CD4-positive, alpha-beta T cell treated with Interleukin-10 for 1 hour (primary cell): Measurements from ENCODE around the gene CLASP2.
"Not testable (repeated sequence)": the region's sequence is repeated elsewhere in the genome, so short reads cannot be mapped to it uniquely, and the experiment has no call there.

ENCODE experiments used
- DNase-seq: peaks from one replicate; pipeline ENCODE4 v3.0.0-alpha.2; 2020

CLASP2 gene

DNA sequence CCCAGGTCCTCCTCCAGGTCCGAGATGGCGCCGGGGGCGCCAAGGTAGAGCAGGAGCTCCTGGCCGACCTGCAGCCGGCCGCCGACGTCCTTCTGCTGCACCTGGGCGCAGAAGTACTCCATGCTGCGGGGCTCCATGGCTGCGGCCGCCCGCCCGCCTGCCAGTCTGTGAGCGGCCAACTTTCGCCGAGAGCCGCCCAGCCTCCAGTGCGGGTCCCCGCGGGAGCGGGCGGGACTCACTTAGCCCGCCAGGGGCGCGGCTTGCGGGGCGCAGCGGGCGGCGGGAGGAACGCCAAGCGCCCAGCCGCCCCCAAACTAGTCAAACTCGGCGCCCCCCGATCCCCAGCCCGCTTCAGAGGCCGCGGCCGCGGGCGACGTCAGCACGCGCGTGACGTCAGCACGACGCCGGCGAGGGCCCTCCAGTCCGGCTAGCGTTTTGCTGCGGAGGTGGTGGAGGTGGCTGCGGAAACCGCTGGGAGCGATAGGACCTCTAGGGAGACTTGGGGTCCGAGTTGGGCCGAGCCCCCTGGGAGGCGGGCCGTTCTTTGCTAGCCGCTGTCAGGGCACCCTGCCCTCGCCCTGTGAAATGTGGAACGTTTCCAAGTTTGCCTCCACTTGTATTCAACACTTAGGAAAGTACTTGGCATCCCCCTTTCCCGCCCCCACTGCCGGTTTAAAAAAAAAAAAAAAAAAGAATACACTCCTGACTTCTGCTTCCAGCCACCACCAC, at the start of gene CLASP2:
CLASP2 (minus strand) TSS at position 389 of the 729 bp plus-strand sequence; CDS start at position 137, 252 bp downstream.
- peak; percentile 86 for DNase-seq

DNA sequence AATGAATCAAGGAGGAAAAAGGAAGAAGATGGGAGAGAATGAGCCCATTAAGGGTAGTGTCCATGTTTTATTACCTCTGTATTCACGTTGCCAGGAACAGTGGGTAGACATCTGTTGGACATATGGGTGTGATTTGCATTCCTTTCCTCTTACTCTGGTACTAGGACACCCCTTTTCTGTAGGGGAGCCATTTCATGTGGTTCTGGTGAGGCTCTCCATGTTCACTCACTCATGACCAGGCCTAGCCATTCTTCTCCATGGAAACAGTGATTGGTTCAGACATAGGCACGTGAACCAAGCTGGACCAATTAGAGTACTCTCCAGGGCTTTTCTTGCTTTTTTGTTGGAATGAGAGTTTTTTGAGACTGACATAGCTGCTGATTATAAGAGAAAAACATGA, 40.8 kb upstream of the CLASP2 start:
- no peak for DNase-seq

DNA sequence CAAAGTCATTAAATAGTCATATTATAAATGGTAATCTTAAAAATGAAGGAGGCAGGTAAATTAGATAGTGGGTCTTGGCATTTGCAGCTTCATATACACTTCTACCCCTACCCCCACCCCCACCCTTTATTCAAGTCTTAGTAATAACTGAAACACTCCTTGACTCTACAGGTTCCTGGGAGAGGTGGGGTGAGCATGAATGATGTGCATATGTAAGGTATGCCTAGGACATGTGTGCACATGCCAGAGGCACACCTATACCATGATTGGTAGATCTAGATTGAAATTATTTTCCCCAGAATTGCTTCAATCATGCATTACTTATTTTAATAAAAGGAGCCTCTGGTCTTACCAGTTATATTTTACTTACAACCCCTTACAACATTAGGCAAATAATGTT, 40.2 kb upstream of the CLASP2 start:
- DNase-seq: no peak

DNA sequence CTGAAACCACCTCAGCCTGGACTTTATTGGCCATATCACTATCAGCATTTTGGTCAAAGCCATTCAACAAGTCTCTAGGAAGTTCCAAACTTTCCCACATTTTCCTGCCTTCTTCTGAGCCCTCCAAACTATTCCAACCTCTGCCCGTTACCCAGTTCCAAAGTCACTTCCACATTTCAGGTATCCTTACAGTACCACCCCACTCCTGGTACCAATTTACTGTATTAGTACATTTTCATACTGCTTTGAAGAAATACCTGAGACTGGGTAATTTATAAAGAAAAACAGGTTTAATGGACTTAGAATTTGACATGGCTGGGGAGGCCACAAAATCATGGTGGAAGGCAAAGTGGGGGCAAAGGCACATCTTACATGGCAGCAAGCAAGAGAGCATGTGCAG, 36.3 kb upstream of the CLASP2 start:
- DNase-seq: not testable (repeated sequence)

DNA sequence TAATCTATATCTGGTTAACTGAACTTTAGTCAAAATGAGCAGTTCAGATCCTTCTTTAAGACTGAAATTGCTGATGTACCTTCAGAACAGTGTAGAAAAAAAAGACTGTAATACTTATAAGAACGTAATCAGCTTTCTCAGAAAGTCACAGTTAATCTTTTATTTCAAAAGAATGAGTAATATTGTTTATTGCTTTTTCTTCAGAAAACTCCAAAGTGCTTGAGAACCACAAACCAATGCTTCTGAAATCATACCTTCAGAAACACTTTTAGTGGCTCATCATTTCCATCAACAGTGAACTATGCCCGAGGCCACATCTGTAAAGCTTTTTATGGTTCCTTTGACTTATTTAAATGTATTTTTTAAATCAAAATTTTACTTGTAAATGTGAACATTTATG, 33.3 kb upstream of the CLASP2 start:
- DNase-seq: no peak

DNA sequence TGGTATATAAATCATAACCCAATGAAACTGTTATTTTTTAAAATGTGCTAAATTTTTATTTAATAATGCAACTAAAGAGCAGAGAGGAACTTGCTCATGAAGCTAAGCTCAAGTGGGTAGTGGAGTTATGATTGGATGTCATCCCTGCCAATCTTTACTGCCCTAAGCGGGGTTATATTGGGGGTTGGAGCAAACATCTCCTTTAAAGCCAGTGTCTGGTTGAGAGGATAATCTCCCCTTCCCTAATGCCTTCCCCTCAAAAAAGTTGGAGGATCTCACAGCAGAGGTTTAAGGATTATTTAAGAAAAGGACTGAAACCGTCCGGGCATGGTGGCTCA, 32.1 kb upstream of the CLASP2 start:
- no peak for DNase-seq

DNA sequence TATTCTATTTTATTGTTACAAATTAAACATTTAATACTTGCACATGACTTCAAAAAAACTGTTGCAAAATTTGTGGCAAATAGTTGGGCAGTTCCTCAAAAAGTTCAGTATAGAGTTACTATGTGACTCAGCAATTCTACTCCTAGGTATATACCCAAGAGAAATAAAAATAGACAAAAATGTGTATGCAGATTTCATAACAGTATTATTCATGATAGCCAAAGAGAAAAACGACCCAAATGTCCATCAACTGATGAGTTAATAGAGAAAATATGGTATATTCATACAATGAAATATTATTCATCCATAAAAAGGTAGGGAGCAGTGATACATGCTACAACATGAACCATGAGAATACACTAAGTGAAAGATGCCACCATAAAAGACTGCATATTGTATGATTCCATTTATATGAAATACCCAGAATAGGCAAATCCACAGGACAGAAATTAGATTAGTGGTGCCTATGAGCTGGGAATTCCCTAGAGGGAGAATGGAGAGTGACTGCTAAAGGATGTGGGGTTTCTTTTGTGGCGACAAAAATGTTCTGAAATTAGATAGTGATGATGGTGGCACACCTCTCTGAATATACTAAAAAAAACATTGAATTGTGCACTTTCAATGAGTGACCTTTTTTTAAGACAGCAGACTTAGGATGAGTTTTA, 31.6 kb upstream of the CLASP2 start:
- DNase-seq: no peak

DNA sequence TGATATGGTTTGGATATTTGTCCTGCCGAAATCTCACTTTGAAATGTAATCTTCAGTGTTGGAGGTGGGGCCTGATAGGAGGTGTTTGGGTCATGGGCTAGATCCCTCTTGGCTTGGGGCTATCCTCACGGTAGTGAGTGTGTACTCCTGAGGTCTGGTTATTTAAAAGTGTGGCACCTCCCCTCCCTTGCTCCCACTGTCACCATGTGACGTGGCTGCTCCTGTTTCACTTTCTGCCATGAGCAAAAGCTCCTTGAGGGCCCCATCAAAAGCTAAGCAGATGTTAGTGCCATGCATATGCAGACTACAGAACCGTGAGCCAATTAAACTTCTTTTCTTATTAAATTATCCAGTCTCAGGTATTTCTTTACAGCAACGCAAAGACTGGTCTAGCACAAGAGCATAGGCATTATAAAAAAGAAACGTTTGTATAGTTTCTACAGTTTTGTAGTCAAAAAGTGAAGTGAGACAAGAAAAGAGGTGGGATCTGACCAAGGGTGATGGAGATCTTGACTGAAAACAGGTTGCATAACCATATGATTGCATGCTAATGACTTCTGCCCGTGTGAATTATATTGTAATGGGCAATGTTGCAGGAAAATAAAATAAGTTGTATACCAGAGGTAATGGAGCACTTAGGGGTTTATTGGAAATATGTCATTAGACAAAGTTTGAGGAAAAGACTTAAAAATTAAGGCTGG, 28.5 kb upstream of the CLASP2 start:
- no peak for DNase-seq

DNA sequence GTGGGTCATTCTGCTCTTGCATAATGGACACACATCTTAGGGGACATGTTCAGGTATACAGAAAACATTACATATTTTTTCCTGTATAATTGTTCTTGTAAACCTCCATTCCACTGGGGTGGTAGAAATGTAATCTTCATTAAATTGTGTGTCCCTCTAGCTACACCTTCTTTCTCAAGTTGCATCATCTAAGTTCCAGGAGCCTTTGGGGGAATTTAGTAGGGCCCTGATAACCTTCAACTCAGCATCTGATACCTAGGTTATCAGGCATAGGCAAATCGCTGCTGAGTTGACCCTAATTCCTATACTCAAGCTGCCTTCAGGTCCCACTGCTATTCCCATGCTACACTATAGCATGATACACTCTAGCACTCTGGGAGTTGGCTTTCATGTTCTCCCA, 19.1 kb upstream of the CLASP2 start:
- no peak for DNase-seq

DNA sequence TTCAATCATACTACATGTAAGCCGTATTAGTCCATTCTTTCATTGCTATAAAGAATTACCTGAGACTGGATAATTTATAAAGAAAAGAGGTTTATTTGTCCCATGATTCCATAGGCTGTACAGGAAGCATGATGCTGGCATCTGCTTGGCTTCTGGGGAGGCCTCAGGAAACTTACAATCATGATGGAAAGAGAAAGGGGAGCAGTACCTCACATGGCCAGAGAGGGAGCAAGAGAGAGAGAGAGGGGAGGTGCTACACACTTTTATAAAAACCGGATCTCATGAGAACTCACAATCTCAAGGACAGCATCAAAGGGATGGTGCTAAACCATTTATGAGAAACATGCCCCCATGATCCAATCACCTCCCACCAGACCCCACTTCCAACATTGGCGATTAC, 14.3 kb upstream of the CLASP2 start:
- DNase-seq: peak; percentile 17

DNA sequence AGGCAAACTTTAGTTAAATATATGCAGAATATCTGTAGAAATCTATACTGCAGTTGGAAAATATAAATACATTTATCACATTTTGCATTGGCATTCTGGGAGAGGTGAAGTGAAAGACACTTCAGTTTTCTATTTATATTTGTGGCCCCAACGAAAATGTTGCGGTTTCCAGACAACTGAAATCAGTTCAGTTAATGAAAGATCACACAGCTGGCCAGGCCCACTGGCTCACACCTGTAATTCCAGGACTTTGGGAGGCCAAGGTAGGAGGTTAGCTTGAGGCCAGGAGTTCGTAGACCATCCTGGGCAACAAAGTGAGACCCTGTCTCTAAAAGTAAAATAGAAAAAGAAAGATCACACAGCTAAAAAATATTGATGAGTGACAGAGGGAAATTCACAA, 11.9 kb upstream of the CLASP2 start:
- no peak for DNase-seq

DNA sequence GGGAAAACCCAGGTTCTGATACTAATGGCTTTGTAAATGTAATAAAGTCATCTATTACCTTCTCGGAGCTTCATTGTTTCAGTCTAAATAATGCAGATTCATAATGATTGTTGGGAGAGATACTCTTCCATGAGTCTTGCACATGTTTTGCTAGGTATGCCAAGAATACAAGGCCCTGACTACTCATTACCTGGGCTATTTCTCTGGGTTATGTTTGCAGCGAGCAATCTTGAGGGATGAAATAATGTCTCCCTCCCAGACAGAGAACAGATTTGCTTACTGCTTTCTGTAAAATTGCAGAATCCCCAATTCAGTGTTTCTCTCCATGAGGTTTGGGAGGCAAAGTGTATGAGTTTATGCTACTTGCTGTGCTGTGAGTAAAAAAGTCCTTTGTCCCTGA, 6.2 kb upstream of the CLASP2 start:
- no peak for DNase-seq

DNA sequence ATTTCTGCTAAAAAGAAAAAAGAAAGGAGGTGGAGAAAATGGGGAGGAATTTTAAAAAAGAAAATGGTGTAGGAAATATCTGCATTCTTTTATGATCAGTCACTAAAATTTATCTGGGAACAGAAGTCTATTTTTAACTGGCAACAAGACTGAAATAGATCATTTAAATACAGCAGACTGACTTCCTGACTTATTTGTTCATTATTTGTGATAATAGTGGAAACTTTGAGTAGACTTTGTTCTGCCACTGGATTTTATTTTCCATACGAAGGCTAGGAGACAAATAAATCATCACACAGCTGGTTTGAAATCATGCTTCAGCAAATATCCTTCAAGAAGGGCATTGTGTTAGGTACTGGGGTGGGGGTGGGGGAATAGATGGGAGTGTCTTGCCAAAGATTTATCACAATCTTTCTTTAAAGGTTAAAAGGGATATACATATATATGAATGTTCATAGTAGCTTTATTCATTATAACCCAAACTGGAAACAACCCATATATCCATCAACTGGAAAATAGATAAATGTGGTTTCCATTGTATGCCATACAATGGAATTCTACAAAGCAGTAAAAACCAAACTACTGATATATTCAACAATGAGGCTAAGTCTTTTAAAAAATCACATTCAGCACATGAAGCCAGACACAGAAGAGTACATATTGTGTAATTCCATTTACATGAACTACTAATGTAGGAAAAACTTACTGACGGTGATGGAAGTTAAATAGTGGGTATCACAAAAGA, 4.7 kb upstream of the CLASP2 start:
- DNase-seq: no peak

DNA sequence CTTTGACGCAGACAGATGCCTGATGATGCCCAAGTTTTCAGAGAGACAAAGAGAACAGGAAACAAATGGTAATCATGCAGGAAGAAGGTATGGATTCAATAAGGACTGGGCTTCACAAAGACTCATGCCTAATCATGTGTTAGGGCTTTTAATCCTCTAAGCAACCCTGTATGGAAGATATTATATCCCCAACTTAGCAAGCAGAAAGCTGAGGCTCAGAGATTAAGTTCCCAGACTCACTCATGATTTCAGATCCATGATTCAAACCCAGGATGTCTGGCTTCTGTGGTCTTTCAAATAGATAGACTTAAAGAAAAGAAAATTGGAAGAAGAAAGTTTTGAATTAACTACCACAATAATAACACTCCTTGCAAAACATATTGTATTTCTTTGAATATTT, 4.1 kb upstream of the CLASP2 start:
- DNase-seq: no peak

DNA sequence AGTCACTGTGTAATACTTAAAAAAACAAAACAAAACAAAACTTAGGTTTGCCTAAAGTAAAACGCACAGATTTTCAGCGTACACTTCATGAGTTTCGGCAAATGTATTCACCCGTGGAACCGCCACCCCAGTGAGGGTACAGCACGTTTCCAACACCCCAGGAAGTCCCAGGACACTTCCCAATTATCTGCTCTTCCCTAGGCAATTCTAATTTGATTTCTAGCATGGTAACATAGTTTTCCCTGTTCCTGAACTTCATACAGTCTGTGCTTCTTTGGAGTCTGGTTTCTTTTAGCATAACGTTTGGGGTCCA, 497 bp upstream of the CLASP2 start:
- no peak for DNase-seq

DNA sequence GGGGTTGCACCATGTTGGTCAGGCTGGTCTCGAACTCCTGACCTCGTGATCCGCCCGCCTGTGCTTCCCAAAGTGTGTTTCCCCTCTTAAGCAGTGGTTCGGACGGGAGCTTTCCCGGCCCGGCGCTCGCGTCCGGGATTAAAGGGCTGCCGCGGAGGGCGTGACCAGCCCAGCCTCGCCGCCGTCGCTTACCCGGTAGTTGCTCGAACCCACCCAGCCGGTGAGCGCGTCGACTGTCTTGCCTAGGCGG, 513 bp downstream of the CLASP2 start:
- DNase-seq: peak; percentile 63

DNA sequence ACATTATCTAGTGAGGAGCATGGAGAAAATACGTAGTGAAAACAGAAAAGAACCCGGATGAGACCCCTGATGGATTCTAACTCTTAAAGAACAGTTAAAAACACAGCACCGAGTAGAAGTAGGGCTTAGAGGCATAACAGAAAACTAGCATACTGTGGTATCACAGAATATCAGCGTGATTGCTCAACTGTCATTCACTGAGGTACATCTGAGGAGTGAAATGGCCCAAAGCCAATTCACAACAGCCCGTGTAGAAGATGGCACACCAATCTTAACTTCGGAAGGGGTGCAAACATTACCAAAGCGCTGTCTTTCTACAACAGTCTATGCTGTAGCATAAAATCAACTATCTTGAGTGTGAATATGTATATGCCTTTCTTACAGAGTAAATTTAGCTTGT, 1.8 kb downstream of the CLASP2 start:
- DNase-seq: no peak

DNA sequence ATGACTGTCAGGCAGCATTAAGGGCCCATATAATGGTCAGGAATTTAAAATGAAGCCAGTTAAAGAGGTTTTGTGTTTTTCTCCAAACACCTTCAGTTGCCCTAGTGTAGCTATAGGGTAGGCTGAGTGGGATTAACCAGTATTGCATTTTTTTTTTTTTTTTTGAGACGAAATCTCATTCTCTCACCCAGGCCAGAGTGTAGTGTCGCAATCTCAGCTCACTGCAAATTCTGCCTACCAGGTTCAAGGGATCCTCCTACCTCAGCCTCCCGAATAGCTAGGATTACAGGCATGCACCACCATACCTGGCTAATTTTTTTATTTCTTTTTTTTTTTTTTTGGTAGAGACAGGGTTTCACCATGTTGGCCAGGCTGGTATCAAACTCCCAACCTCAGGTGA, 7.0 kb downstream of the CLASP2 start:
- no peak for DNase-seq

DNA sequence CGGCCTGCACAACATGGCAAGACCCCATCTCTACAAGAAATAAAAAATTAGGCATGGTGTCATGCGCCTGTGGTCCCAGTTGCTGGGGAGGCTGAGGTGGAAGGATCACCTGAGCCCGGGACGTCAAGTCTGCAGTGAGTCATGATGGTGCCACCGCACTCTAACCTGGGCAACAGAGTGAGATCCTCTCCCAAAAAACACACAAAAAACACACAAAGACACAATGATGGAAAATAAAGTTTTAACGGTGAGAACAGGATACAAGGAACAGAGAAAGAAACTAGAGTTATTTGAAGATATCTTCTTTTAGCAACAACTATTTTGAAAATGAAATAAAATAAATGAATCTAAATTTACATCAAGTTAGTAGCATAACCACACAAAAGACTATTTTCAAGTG, 12.0 kb downstream of the CLASP2 start:
- DNase-seq: no peak

DNA sequence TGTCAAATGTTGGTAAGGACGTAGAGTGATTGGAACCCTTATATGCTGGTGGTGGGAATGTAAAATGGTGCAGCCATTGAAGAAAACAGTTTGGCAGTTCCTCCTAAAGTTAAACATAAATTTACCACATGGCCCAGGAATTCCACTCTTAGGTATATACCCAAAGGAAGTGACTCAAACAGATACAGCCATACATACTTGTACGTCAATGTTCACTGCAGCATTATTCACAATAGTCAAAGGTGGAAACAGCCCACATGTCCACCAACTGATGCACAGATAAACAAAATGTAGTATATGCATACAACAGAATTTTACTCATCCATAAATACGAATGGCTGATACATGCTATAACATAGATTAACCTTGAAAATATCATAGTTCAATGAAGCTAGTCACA, 13.2 kb downstream of the CLASP2 start:
- DNase-seq: no peak

DNA sequence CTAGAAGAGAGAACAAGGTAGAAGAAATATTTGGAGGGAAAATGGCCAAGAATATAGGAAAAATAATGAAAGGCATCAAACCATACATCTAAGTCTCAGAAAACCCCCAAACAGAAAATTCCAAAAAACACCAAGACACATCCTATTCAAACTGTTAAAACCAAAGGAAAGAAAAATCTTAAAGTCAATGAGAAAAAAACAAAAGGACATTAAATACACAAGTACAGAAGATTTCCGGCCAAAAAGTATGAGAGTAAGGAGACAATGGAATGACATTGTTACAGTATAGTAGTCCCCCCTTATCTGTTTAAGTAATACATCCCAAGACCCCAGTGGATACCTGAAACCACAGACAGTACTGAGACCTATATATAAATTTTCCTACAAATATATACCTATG, 18.8 kb downstream of the CLASP2 start:
- DNase-seq: no peak

DNA sequence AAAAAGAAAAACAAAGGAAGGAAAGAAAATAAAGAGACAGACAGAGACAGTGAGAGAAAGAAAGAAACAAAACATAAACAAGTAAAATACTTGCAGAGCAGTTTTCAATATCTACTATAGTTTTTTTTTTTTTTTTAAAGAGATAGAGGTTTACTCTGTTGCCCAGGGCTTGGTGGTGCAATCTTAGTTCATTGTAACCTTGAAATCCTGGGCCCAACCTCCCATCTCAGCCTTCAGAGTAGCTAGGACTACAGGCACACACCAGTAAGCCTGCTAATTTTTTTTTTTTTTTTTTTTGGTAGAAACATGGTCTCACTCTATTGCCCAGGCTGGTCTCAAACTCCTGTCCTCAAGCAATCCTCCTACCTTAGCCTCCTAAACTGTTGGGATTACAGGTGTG, 23.1 kb downstream of the CLASP2 start:
- no peak for DNase-seq

DNA sequence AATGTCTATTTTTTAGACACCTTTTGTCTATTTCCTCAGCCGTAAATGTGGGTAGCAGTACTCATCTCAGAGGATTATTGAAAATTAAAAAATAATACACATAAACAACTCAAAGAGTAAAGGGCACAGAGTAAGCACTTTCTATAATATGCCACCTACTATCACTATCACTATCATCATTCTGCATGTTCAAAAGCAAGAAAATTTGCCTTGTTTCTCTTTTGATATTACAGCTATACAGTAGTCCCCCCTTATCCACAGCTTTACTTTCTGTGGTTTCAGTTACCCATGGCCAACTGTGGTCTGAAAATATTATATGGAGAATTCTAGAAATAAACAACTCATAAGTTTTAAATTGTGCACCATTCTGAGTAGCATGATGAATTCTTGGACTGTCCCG, 27.7 kb downstream of the CLASP2 start:
- DNase-seq: no peak

DNA sequence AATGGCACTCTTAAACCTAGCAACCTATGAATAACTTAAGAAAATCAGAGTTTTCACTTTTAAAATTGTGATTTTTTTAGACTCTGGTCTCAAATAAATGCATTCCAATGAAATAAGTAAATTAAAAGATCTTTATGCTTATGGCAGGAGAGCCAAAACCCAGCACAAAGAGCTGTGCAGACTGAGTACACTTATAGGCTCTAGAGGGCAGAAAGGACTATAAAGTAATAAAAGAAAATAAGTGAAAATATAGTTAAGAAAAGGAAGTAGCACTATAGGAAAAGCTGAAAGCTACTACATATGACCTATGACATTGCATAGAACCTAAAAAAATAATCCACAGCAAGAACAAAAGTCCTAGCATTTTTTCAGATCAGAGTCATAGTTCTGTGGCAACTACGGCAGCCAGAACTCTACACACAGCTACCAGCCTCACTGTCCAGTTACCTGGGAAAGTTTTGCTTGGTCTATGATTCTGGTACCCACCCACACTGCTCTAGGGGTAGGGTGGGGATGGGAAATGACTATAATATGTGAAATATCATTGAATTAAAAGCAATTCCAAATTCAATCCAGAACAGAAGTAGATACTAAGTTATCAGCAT, 30.5 kb downstream of the CLASP2 start:
- DNase-seq: no peak
